GM18507 (cell line): ENCODE data around the gene POLR2E.
A peak's percentile ranks its signal among the peaks of the same experiment; 100 is the strongest.

Experiments
- DNase-seq: peaks from one replicate; pipeline ENCODE4 v3.0.0; 2011; ENCODE audit warnings: low read depth; ENCODE audit not compliant: insufficient read length; ENCODE audit errors: extremely low spot score
- FAIRE-seq: peaks from 2 replicates; lab custom pipeline; 2011; peaks lifted over from hg19 to GRCh38; lab: Jason Lieb, UNC

Gene POLR2E

GRCh38 chr19:1040476-1041271 is 54.5 kb downstream of the POLR2E start:
- DNase-seq (peak; percentile 94), FAIRE-seq (peak; percentile 99)

- FAIRE-seq (peak; percentile 97), DNase-seq (peak; percentile 75)
Measured at GRCh38 chr19:1039646-1040475, 55.3 kb downstream of the POLR2E start, which contains the start of gene ABCA7. TSS of gene ABCA7 (plus strand) at chr19:1040107. CDS start at chr19:1041362, 1,255 bp downstream.

DNA sequence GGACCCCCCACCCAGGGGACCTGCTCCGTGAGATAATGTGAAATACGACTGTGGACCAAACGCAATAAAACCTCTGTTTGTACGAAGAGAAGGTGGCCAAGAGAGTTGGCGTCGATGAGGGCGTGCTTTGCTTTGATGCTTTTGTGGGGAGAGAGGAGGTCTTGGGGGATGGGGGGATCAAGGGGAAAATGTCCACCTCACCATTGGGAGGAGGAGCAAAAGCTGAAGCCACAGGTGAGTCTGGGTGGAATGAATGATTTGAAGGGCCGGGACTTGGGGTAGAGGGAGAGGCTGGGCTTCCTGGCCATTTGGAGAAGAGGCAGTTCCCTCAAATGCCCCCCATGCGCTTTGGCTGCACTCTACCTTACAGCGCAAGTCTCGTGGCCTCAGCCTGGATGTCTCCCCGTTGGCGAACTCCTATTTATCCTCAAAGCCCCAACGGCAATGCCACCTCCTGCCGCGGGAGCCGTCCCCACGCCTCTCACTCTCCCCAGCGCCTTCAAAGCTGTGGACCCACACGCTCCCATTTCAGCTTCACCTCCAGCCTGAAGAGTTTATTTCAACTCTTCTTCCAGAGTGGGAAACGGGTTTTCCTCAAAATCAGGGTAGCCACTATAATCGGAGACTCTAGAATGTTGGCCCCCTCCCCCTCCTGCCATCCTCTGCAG is 56.1 kb downstream of the POLR2E start:
- DNase-seq (no peak), FAIRE-seq (no peak)

- no peak for FAIRE-seq
- no peak for DNase-seq
Measured at GRCh38 chr19:1037621-1038064, 57.5 kb downstream of the POLR2E start.
